MCF 10A (cell line): Measurements from ENCODE around the gene HOXB3. TPM values are rescaled to one million over a fixed set of nuclear protein-coding genes. Genes with fewer than 3 reads are reported as not detected.

Experiments used
- BruUV-seq: library from RNA; stranded (reverse); fragments of 400-500 nt; replicated peaks from 2 replicates; lab custom pipeline; 2021; lab: Mats Ljungman, UMichigan
- CTCF ChIA-PET: fragments of 300-600 bp; sonication (Branson Sonifier 250); formaldehyde crosslinking; extraction: SDS; loops from one replicate; lab custom pipeline; 2021; ENCODE audit warnings: antibody characterized with exemption, inconsistent platforms; lab: Yijun Ruan, JAX
- POLR2A ChIA-PET: fragments of 300-600, 350-650 bp; sonication (Branson Sonifier 250); formaldehyde crosslinking; extraction: SDS; loops from one replicate; lab custom pipeline; 2020; ENCODE audit warnings: antibody characterized with exemption, inconsistent platforms; lab: Yijun Ruan, JAX
- DNase-seq: peaks from one replicate; pipeline ENCODE4 v3.0.0-alpha.2; 2018; ENCODE audit not compliant: unreplicated experiment
- H3K27ac Mint-ChIP-seq: one replicate; pipeline ENCODE4 v1.8.0; 2022; ENCODE audit warnings: mild to moderate bottlenecking, low read depth, mixed read lengths; ENCODE audit not compliant: unreplicated experiment
- H3K27me3 Mint-ChIP-seq: one replicate; pipeline ENCODE4 v1.8.0; 2022; ENCODE audit warnings: mixed read lengths; ENCODE audit not compliant: insufficient read depth, unreplicated experiment
- H3K36me3 Mint-ChIP-seq: one replicate; pipeline ENCODE4 v1.8.0; 2022; ENCODE audit warnings: mild to moderate bottlenecking, moderate library complexity, mixed read lengths; ENCODE audit not compliant: insufficient read depth, unreplicated experiment
- H3K4me1 Mint-ChIP-seq: one replicate; pipeline ENCODE4 v1.8.0; 2022; ENCODE audit warnings: mixed read lengths; ENCODE audit not compliant: insufficient read depth, unreplicated experiment
- H3K4me3 Mint-ChIP-seq: one replicate; pipeline ENCODE4 v1.8.0; 2022; ENCODE audit warnings: mild to moderate bottlenecking, moderate library complexity, mixed read lengths; ENCODE audit not compliant: unreplicated experiment
- H3K9me3 Mint-ChIP-seq: one replicate; pipeline ENCODE4 v1.8.0; 2022; ENCODE audit warnings: mixed read lengths; ENCODE audit not compliant: unreplicated experiment
- CTCF ChIP-seq: fragments of 200-600 bp; IDR thresholded peaks from one replicate; pipeline ENCODE4 v1.8.0; 2022; ENCODE audit warnings: antibody characterized with exemption, mild to moderate bottlenecking; ENCODE audit not compliant: unreplicated experiment
- intact Hi-C: fragments of 100-400 bp; cut with micrococcal nuclease; formaldehyde crosslinking; loops from 2 replicates; pipeline ENCODE4 v1.14.1; 2022
- total RNA-seq: library from RNA; stranded (reverse); gene quantifications from 2 replicates; pipeline ENCODE4 v1.2.3, GENCODE V29; 2022

The HOXB3 gene
- total RNA-seq, 1 experiment from 2014 or later, result 0.79 TPM

GRCh38 chr17:48609759-48610281 is 19.8 kb upstream of the HOXB3 start:
- no TSS peak for BruUV-seq
- no peak overlapping the region for H3K27ac Mint-ChIP-seq
- peaks cover 2% of the 10 kb centered on the region for H3K4me1 Mint-ChIP-seq
- H3K4me3 Mint-ChIP-seq, result no peak overlapping the region
- no peaks in the 10 kb centered on the region for H3K36me3 Mint-ChIP-seq
- ChIA-PET POLR2A (interaction anchor here (0.5 kb wide), 1 partner anchor 131 kb away, joined by 3 read pairs; no protein-coding TSS in a partner anchor), CTCF (interaction anchor here (0.7 to 1.3 kb wide), 5 partner anchors 13 to 409 kb away, joined by 3 to 4 read pairs (median 3); no protein-coding TSS in a partner anchor)
- DNase-seq, result no peak
- no peaks in the 10 kb centered on the region for H3K9me3 Mint-ChIP-seq
- H3K27me3 Mint-ChIP-seq, result peaks cover 97% of the 10 kb centered on the region
- intact Hi-C loops, result no loop called here
- no peak for TF ChIP-seq CTCF

- peaks cover 97% of the 10 kb centered on the region for H3K27me3 Mint-ChIP-seq
- no peak overlapping the region for H3K4me3 Mint-ChIP-seq
- H3K36me3 Mint-ChIP-seq, result no peaks in the 10 kb centered on the region
- BruUV-seq, result no TSS peak
- ChIA-PET POLR2A (interaction anchor here (0.5 to 0.6 kb wide), 3 partner anchors 130 to 476 kb away, joined by 3 read pairs; no protein-coding TSS in a partner anchor), CTCF (interaction anchor here (0.6 to 1.3 kb wide), 7 partner anchors 8 to 436 kb away, joined by 3 to 6 read pairs (median 3); no protein-coding TSS in a partner anchor)
- no peak overlapping the region for H3K27ac Mint-ChIP-seq
- intact Hi-C loops, result no loop called here
- no peak for DNase-seq
- H3K4me1 Mint-ChIP-seq, result peaks cover 5% of the 10 kb centered on the region
- TF ChIP-seq CTCF, result no peak
- no peaks in the 10 kb centered on the region for H3K9me3 Mint-ChIP-seq
Observed at GRCh38 chr17:48609033-48609432, 19.0 kb upstream of the HOXB3 start.

GRCh38 chr17:48608494-48608834 is 18.4 kb upstream of the HOXB3 start:
- intact Hi-C loops, result no loop called here
- Mint-ChIP-seq H3K27ac (no peak overlapping the region), H3K27me3 (peaks cover 97% of the 10 kb centered on the region), H3K4me3 (no peak overlapping the region), H3K4me1 (peaks cover 5% of the 10 kb centered on the region), H3K9me3 (no peaks in the 10 kb centered on the region), H3K36me3 (no peaks in the 10 kb centered on the region)
- TF ChIP-seq CTCF, result no peak
- POLR2A ChIA-PET, result interaction anchor here (0.6 kb wide), 1 partner anchor 475 kb away, joined by 3 read pairs; no protein-coding TSS in a partner anchor
- no peak for DNase-seq
- CTCF ChIA-PET, result interaction anchor here (0.6 to 1.3 kb wide), 4 partner anchors 9 to 435 kb away, joined by 3 to 6 read pairs (median 4); no protein-coding TSS in a partner anchor
- BruUV-seq, result no TSS peak

- H3K4me3 Mint-ChIP-seq, result no peak overlapping the region
- ChIA-PET CTCF (interaction anchor here (0.6 to 1.1 kb wide), 4 partner anchors 28 to 303 kb away, joined by 3 read pairs; no protein-coding TSS in a partner anchor), POLR2A (interaction anchor here (0.6 to 0.8 kb wide), 2 partner anchors 66 to 141 kb away, joined by 3 to 5 read pairs; no protein-coding TSS in a partner anchor)
- no peak overlapping the region for H3K27ac Mint-ChIP-seq
- no peaks in the 10 kb centered on the region for H3K9me3 Mint-ChIP-seq
- no TSS peak for BruUV-seq
- no peak for TF ChIP-seq CTCF
- H3K4me1 Mint-ChIP-seq, result peaks cover 5% of the 10 kb centered on the region
- peaks cover 90% of the 10 kb centered on the region for H3K27me3 Mint-ChIP-seq
- no peaks in the 10 kb centered on the region for H3K36me3 Mint-ChIP-seq
- no peak for DNase-seq
- intact Hi-C loops, result no loop called here
Observed at GRCh38 chr17:48606892-48607614, 17.0 kb upstream of the HOXB3 start.
